HCT116 (cell line): ENCODE data around the gene SCAF1.

Source experiments
- CTCF ChIP-seq, 3 experiments: fragments of 200-600 bp in 1 of 3; sonication (generic) in 1 of 3; IDR thresholded peaks in 2 of 3; conservative IDR thresholded peaks in 1 of 3; 2 replicates each; pipeline ENCODE4 v1.5.1; 2012 to 2017; ENCODE audit warnings: low read depth in 2 of 3, low read length in 2 of 3, antibody characterized with exemption in 1 of 3, borderline replicate concordance in 1 of 3, control low read depth in 1 of 3, mild to moderate bottlenecking in 1 of 3, mixed read lengths in 1 of 3, mixed run types in 1 of 3, moderate library complexity in 1 of 3; ENCODE audit not compliant: insufficient read depth in 1 of 3
- EZH2 ChIP-seq: fragments of 200-600 bp; sonication (generic); IDR thresholded peaks from 2 replicates; pipeline ENCODE4 v1.6.1; 2017; ENCODE audit warnings: antibody characterized with exemption, mixed run types
- POLR2A ChIP-seq: IDR thresholded peaks from 2 replicates; pipeline ENCODE4 v1.7.0; 2011; ENCODE audit warnings: borderline replicate concordance; ENCODE audit not compliant: insufficient read depth, insufficient read length; ENCODE audit errors: extremely low read depth
- POLR2AphosphoS5 ChIP-seq: IDR thresholded peaks from 2 replicates; pipeline ENCODE4 v1.6.1; 2011; ENCODE audit warnings: mild to moderate bottlenecking, low read depth, low read length, moderate library complexity
- REST ChIP-seq: IDR thresholded peaks from 2 replicates; pipeline ENCODE4 v1.6.1; 2012; ENCODE audit warnings: low read depth
- SIN3A ChIP-seq: IDR thresholded peaks from 2 replicates; pipeline ENCODE4 v1.6.1; 2012; ENCODE audit warnings: low read depth
- ZBTB33 ChIP-seq: IDR thresholded peaks from 2 replicates; pipeline ENCODE4 v1.6.1; 2011; ENCODE audit warnings: mild to moderate bottlenecking, low read length, moderate library complexity; ENCODE audit not compliant: insufficient replicate concordance; ENCODE audit errors: extremely low read depth
- ZFX ChIP-seq: fragments of 450-650 bp; IDR thresholded peaks from 2 replicates; pipeline ENCODE4 v1.6.1; 2017

GRCh38 chr19:49665036-49665350, 23.0 kb downstream of the SCAF1 start:
- no peak for TF ChIP-seq CTCF (IDR thresholded peaks at IDR 0.05 in 2 of 3, conservative IDR thresholded peaks at IDR 0.05 in 1 of 3; ENCODE audit: borderline replicate concordance in 1 of 3, insufficient read depth in 1 of 3, low read depth in 2 of 3, low read length in 2 of 3)
- no peak for TF ChIP-seq SIN3A
- no peak for TF ChIP-seq POLR2AphosphoS5
- no peak for TF ChIP-seq ZBTB33
- TF ChIP-seq REST, result no peak
- TF ChIP-seq EZH2, result no peak
- no peak for TF ChIP-seq ZFX
- TF ChIP-seq POLR2A, result no peak
